Measurements from ENCODE around the gene LDLRAD4. TPM values are rescaled to one million over a fixed set of nuclear protein-coding genes. Genes with fewer than 3 reads are reported as not detected.

The LDLRAD4 gene
- total RNA-seq, 2 experiments from 2014 or later: 28.4 to 30.1 TPM

DNA sequence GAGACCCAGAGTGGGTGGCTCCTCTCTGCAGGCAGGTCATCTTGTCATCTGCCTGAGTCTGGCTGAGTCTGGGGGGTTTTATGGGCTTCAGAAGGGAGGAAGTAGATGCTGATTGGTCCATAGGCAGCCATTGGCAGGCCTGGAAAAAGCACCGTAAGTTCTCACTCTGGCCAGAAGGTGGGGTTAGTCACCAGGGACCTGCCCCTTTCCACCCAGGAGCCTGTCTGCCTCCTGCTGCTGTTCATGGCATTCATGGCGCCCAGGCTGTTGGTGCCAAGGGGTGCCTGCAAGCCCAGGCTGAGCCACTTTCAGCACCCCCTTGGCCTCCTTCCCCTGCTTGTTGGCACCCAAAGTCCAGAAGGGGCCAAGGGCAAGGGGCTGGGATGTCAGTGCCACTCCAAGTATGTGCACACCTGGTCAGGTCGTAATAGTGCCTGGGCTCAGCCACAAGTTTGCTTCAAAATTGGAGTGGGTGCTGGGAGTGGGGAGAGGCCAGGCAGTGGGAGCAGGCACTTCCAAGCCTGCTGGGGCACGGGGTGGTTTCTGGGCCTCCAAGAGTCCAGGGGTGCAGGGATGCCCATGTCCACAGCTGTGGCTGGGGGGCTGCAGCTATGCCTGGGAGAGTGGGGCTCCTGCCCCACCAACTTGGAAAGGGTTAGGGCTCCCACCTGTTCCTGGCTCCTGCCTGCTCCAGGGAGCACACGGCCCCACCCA lies 329.7 kb downstream of the LDLRAD4 start:
- CTCF ChIA-PET: interaction anchor here (1.4 to 1.8 kb wide), 2 partner anchors 10 to 332 kb away, joined by 4 to 10 read pairs; no protein-coding TSS in a partner anchor
- intact Hi-C loops (cut with micrococcal nuclease): no loop called here
- no peaks in the 10 kb centered on the region for H3K27me3 Mint-ChIP-seq

DNA sequence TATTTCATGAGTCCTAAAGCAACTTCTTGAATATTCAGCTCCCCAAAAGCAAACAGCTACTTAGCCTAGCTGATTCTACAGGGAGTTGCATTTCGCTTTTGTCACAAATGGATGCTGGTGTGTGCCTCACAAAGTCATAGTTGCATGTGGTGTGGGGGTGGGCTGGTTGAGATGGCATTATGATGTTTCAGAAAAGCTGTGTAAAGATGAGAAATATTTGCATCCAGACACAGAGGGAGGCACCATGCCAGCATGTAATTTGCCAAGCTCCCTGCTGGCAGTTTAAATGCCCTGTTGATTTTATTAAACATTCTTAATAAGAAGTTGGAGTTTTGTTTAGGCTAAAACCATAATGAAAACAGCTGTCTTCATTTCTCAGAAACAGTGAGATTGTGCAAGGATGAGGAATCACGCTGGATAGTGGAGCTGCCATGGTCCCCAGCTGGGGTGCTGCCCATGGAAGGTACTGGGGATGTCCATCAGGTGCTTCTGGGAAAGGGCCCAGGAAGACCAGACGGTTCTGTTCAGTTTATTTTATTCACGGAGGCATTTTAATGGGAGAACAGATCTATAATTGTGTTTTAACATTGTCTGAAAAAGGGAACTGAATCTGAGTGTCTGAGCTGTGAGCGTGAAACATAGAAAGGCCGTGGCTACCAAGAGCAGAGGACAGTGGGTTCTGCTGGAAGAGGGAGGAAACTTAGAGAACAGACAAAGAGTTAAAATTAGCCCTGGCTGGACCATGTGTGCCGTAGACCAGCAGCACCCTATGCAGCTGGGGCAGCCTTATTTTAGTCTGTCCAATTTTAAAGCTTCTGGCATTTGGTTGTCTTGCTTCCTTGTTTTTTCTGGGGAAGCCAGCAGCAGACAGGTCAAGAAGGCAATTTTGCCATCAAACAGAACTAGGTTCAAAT lies 330.7 kb downstream of the LDLRAD4 start:
- H3K27ac Mint-ChIP-seq: no peak overlapping the region
- no peaks in the 10 kb centered on the region for H3K27me3 Mint-ChIP-seq
- H3K4me1 Mint-ChIP-seq (ENCODE audit: low read depth): no peaks in the 10 kb centered on the region
- DNase-seq: no peak
- POLR2A ChIA-PET: no interaction called here
- intact Hi-C loops (cut with micrococcal nuclease): no loop called here
- no peaks in the 10 kb centered on the region for H3K9me3 Mint-ChIP-seq
- peaks cover 10% of the 10 kb centered on the region for H3K36me3 Mint-ChIP-seq
- H3K4me3 Mint-ChIP-seq: no peak overlapping the region
- CTCF ChIA-PET: interaction anchor here (1.1 to 1.8 kb wide), 4 partner anchors 9 to 333 kb away, joined by 3 to 10 read pairs (median 4); no protein-coding TSS in a partner anchor

More for the DNA sequence above, 329.7 kb downstream of the LDLRAD4 start:
- DNase-seq: no peak
- no peak overlapping the region for H3K4me3 Mint-ChIP-seq
- no peaks in the 10 kb centered on the region for H3K9me3 Mint-ChIP-seq
- H3K4me1 Mint-ChIP-seq (ENCODE audit: low read depth): no peaks in the 10 kb centered on the region
- peaks cover 10% of the 10 kb centered on the region for H3K36me3 Mint-ChIP-seq
- POLR2A ChIA-PET: no interaction called here
- H3K27ac Mint-ChIP-seq: no peak overlapping the region

DNA sequence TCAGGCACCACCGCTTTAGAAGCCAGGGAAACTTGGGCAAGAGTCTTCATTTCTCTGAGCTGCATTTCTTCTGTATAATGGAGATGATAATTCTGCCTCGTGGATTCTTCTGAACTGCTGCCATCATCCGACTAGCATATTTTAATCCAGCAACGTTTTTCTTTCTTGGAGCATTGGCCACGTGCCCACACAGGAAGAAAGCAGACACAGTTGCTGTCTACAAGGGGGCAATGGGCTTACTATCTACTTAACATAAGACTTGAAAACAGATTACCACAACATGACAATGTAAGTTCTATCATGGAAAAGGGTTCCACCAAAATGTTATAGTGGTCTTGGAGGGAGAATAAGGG lies 331.3 kb downstream of the LDLRAD4 start:
- intact Hi-C loops (cut with micrococcal nuclease): no loop called here
- POLR2A ChIA-PET: no interaction called here
- peaks cover 10% of the 10 kb centered on the region for H3K36me3 Mint-ChIP-seq
- DNase-seq: no peak
- no peaks in the 10 kb centered on the region for H3K9me3 Mint-ChIP-seq
- CTCF ChIA-PET: interaction anchor here (1.1 to 1.8 kb wide), 4 partner anchors 8 to 334 kb away, joined by 3 to 10 read pairs (median 4); no protein-coding TSS in a partner anchor
- H3K27ac Mint-ChIP-seq: no peak overlapping the region
- H3K4me3 Mint-ChIP-seq: no peak overlapping the region
- peaks cover 2% of the 10 kb centered on the region for H3K4me1 Mint-ChIP-seq (ENCODE audit: low read depth)
- H3K27me3 Mint-ChIP-seq: no peaks in the 10 kb centered on the region

DNA sequence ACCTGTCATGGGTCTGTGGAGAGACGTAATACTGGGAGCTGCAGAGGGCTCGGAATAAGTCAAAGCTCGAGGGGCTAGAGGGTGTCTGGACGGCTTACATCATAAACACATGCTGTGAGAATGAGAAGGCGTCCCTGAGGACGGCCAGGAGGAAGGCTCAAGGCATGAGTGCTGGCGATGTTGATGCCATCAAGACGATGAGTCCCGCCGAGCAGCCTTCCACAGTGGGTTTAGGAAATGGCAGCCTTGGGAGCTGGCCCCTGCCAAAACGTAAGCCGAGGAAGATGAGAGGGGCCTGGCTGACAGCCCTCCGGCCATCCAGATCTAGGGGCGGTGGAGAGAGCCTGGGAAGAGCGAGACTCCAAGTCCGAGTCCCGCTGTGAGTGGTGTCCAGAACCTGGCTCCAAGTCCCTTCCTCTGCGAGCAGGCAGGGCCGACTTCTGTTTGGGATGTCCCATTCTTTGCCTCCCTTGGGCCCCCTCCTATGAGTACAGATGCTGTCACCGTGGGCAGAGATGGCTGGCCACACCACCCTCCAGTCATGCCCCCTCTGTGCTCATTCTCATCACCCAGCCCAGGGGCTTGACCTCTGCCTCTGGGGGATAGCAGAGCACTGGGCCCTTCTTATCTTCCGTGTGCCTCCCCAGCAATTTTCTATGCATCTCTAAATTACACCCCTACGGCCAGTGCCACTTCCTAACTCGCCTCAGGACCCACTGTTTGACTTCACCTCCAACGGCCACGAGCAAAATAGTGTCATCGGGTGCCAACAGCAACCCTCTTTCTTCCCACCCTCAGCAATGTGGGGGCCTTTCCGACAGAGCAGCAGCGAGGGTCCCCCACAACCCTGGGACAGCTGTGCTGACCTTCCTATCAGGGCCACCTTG lies 332.1 kb downstream of the LDLRAD4 start:
- peaks cover 10% of the 10 kb centered on the region for H3K36me3 Mint-ChIP-seq
- intact Hi-C loops (cut with micrococcal nuclease): no loop called here
- POLR2A ChIA-PET: no interaction called here

DNA sequence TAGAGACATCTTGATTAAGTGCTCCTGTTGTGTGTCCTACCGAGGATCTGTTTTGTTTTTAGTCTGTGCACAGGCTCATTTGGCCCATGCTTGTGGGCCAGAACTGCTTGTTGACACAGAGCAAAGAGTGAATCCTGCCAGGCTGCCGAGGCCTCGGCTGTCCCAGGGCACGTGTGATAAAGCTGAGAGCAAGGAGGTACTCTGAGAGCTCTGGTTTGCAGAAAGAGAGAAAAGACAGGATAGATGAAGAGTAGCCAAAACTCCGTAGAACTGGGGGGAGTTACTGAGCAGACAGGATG lies 332.7 kb downstream of the LDLRAD4 start:
- Mint-ChIP-seq H3K4me3 (no peak overlapping the region), H3K27ac (no peak overlapping the region), H3K27me3 (no peaks in the 10 kb centered on the region), H3K4me1 (ENCODE audit: low read depth) (peaks cover 11% of the 10 kb centered on the region), H3K9me3 (no peaks in the 10 kb centered on the region), H3K36me3 (peaks cover 10% of the 10 kb centered on the region)
- ChIA-PET POLR2A (no interaction called here), CTCF (interaction anchor here (1.0 kb wide), 1 partner anchor 79 kb away, joined by 3 read pairs; no protein-coding TSS in a partner anchor)
- no peak for DNase-seq
- intact Hi-C loops (cut with micrococcal nuclease): no loop called here

More for the DNA sequence above, 332.1 kb downstream of the LDLRAD4 start:
- no peaks in the 10 kb centered on the region for H3K27me3 Mint-ChIP-seq
- CTCF ChIA-PET: interaction anchor here (1.2 kb wide), 1 partner anchor 178 kb away, joined by 3 read pairs; no protein-coding TSS in a partner anchor
- DNase-seq: no peak
- no peaks in the 10 kb centered on the region for H3K9me3 Mint-ChIP-seq
- H3K4me3 Mint-ChIP-seq: no peak overlapping the region
- no peak overlapping the region for H3K27ac Mint-ChIP-seq
- peaks cover 8% of the 10 kb centered on the region for H3K4me1 Mint-ChIP-seq (ENCODE audit: low read depth)

DNA sequence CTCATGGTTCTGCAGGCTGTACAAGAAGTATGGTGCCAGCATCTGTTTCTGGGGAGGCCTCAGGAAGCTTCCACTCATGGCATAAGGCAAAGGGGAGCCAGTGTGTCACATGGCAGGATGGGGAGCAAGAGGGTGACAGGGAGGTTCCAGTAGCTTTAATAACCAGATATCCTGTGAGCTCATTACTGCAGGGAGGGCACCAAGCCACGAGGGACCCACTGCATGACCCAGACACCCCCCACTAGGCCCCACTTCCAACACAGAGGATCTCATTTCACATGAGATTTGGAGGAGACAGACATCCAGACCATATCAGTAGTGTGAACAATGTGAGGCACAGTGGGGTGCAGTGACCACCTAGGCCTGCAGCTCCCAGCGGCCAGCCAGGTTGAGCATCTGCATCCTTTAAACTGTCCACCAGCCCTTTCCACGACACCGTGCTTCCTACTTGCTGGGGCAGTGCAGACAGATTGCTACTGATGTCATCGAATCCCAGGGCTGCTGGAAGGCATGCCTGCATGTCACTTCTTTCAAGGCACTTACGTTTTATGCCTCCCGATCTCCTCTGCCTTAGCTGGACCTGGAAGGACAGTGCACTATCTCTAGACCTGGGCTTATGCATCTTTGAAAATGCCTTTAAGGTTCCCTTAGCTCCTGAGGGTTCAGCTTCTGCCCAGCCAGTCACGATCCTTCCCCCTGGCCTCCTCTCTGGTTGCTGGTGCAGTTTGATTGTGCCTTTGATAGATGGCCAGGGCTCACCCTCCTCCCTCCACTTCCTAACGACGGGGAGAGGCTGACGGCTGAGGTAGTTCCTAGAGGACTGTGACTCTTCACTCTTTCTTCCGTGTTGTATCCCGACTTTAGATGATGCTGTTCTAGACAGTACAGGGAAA lies 333.5 kb downstream of the LDLRAD4 start:
- H3K4me3 Mint-ChIP-seq: no peak overlapping the region
- peaks cover 10% of the 10 kb centered on the region for H3K36me3 Mint-ChIP-seq
- no peak overlapping the region for H3K27ac Mint-ChIP-seq
- POLR2A ChIA-PET: no interaction called here
- intact Hi-C loops (cut with micrococcal nuclease): no loop called here
- no peaks in the 10 kb centered on the region for H3K9me3 Mint-ChIP-seq
- no peaks in the 10 kb centered on the region for H3K27me3 Mint-ChIP-seq
- H3K4me1 Mint-ChIP-seq (ENCODE audit: low read depth): peaks cover 11% of the 10 kb centered on the region
- CTCF ChIA-PET: interaction anchor here (1.0 kb wide), 2 partner anchors 78 kb away, joined by 3 read pairs; no protein-coding TSS in a partner anchor
- DNase-seq: no peak

DNA sequence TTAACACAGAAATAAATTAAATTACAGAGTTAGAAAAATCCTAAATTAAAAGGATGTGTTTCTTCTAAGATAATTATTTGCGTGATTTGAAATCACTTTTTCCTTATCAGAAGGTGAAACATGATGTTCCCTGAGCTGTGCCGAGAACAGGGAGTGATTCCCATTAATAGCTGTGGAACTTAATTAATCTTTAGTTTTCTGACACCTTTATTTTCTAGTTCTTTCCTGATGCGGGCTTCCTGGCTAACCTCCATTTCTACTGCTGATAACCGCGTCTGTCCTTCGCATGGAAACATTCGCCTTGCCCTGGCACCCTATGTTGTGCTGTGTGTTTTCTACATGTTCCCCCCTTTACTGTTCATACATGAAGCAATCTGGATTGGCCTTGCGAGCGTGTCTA lies 334.9 kb downstream of the LDLRAD4 start:
- POLR2A ChIA-PET: no interaction called here
- Mint-ChIP-seq H3K4me3 (no peak overlapping the region), H3K4me1 (ENCODE audit: low read depth) (peaks cover 16% of the 10 kb centered on the region), H3K36me3 (peaks cover 5% of the 10 kb centered on the region), H3K27me3 (no peaks in the 10 kb centered on the region), H3K9me3 (no peaks in the 10 kb centered on the region), H3K27ac (no peak overlapping the region)
- intact Hi-C loops (cut with micrococcal nuclease): no loop called here
- no peak for DNase-seq
- CTCF ChIA-PET: interaction anchor here (0.8 to 1.0 kb wide), 2 partner anchors 76 to 268 kb away, joined by 3 to 4 read pairs; no protein-coding TSS in a partner anchor

DNA sequence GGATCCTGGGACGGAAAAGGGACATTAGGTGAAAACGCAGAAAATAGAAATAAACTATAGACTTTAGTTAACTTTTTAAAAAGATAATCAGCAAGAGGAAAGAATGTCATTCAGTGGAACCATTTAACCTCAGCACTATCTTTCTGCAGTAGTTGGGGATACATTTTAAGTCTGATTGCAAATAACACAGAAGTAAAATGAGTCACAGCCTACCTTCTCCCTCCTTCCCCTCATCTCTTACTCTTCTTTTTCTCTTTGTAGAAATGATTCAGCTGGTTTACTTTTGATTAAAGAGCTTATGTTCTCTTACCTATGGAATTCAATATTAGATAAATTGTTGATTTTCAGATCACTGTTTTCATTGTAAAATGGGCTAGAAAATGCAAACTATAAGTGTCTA lies 336.6 kb downstream of the LDLRAD4 start:
- H3K27me3 Mint-ChIP-seq: no peaks in the 10 kb centered on the region
- ChIA-PET CTCF (interaction anchor here (0.8 to 6.9 kb wide), 7 partner anchors 23 to 343 kb away, joined by 3 to 86 read pairs (median 6); no protein-coding TSS in a partner anchor), POLR2A (no interaction called here)
- no peak overlapping the region for H3K27ac Mint-ChIP-seq
- H3K4me1 Mint-ChIP-seq (ENCODE audit: low read depth): peaks cover 16% of the 10 kb centered on the region
- no peak for DNase-seq
- H3K36me3 Mint-ChIP-seq: peaks cover 1% of the 10 kb centered on the region
- intact Hi-C loops (cut with micrococcal nuclease): no loop called here
- H3K9me3 Mint-ChIP-seq: no peaks in the 10 kb centered on the region
- no peak overlapping the region for H3K4me3 Mint-ChIP-seq

DNA sequence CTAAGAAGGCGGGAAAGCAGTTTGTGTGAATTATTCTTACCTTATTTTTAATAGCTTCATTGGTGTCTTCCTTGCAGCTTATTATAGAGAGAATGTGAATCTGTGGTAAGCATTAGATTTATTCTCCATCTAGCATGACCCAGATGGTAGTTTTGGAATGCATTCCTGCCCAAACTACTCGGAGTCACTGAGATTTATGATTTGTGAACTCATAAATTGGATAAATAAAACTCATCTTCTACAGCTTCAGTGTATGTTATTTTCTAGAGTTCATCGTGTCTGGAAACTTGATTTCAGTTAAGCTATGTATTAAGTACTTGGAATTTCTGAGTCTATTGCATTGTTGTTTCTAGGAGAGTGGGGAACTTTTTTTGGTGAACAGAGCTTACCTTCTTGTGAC lies 337.3 kb downstream of the LDLRAD4 start:
- H3K4me1 Mint-ChIP-seq (ENCODE audit: low read depth): peaks cover 17% of the 10 kb centered on the region
- H3K9me3 Mint-ChIP-seq: no peaks in the 10 kb centered on the region
- POLR2A ChIA-PET: interaction anchor here (0.8 kb wide), 1 partner anchor 170 kb away, joined by 3 read pairs; the partner anchor contains the start of gene FAM210A
- CTCF ChIA-PET: interaction anchor here (0.7 to 6.9 kb wide), 8 partner anchors 10 to 344 kb away, joined by 3 to 86 read pairs (median 5); no protein-coding TSS in a partner anchor
- no peak overlapping the region for H3K4me3 Mint-ChIP-seq
- peaks cover under 1% of the 10 kb centered on the region for H3K36me3 Mint-ChIP-seq
- H3K27me3 Mint-ChIP-seq: no peaks in the 10 kb centered on the region
- intact Hi-C loops (cut with micrococcal nuclease): no loop called here
- no peak for DNase-seq
- H3K27ac Mint-ChIP-seq: no peak overlapping the region

DNA sequence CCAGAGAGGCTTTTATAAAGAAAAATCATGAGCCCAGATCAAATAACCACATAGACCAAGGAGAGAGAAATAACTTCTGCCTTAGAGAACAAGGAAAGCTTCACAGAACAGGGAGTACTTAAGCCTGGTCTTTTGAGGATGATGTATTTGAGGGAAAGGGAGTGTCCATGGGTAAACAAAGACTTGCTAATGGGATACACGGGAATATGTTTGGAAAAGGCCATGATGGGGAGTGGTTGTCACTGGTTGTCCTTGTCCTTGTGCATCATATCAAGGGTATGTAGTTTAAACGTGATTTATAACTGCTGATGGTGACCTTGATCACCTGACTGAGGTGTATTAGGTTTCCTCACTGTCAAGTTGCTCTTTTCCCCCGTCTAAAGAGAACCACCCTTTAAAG lies 337.9 kb downstream of the LDLRAD4 start:
- Mint-ChIP-seq H3K4me3 (no peak overlapping the region), H3K4me1 (ENCODE audit: low read depth) (peaks cover 23% of the 10 kb centered on the region), H3K36me3 (peaks cover 2% of the 10 kb centered on the region), H3K27me3 (no peaks in the 10 kb centered on the region), H3K27ac (no peak overlapping the region), H3K9me3 (no peaks in the 10 kb centered on the region)
- DNase-seq: no peak
- ChIA-PET POLR2A (interaction anchor here (0.8 kb wide), 1 partner anchor 169 kb away, joined by 3 read pairs; the partner anchor contains the start of gene FAM210A), CTCF (interaction anchor here (0.7 to 6.9 kb wide), 6 partner anchors 11 to 340 kb away, joined by 3 to 86 read pairs (median 6); no protein-coding TSS in a partner anchor)
- intact Hi-C loops (cut with micrococcal nuclease): no loop called here
